Bronchus fibroblast of lung (primary cell): Measurements from ENCODE around the gene SOD1. TPM values are rescaled to one million over a fixed set of nuclear protein-coding genes. Genes with fewer than 3 reads are reported as not detected.

Experiments
- total RNA-seq: library from RNA; depleted of rRNA; stranded (reverse); fragments of >200 nt; gene quantifications from 2 replicates; pipeline ENCODE4 v1.2.3, GENCODE V29; 2015

Gene SOD1
- total RNA-seq, result 217 and 240 TPM in 2 replicates

GRCh38 chr21:31659536-31660258, at the start of gene SOD1:
Gene SOD1 (plus strand): TSS chr21:31659693. CDS start chr21:31659770, 77 bp downstream.

Other genes starting within 250 kb of the SOD1 start
- gene SCAF4, start 72.4 kb downstream of the SOD1 start, total RNA-seq, result 4.9 and 6.1 TPM in 2 replicates
- gene HUNK, start 213.3 kb downstream of the SOD1 start, total RNA-seq, result under 0.01 and 0.34 TPM in 2 replicates